Embryonic facial prominence (tissue), 1 donor: ENCODE data around the gene PHF1.
"Not testable (repeated sequence)": the region's sequence is repeated elsewhere in the genome, so short reads cannot be mapped to it uniquely, and the experiment has no call there.

ENCODE experiments used
- DNase-seq: peaks from one replicate; pipeline ENCODE4 v3.0.0-alpha.2; 2016; ENCODE audit errors: extremely low spot score

PHF1 gene

GRCh38 chr6:33410711-33411631, at the start of gene PHF1:
PHF1 (plus strand) TSS chr6:33411014; CDS start chr6:33412264, 1,250 bp downstream.
- DNase-seq = no peak

DNA sequence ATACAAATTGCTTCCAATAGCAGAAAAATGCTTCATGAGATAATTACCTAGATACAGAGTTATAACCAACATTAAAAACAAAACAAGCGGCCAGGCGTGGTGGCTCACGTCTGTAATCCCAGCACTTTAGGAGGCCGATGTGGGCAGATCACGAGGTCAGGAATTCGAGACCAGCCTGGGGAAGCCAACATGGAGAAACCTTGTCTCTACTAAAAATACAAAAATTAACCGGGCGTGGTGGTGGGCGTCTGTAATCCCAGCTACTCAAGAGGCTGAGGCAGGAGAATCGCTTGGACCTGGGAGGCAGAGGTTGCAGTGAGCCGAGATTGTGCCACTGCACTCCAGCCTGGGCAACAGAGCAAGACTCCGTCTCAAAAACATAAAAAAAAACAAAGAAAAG, 47.3 kb upstream of the PHF1 start:
- DNase-seq = not testable (repeated sequence)

DNA sequence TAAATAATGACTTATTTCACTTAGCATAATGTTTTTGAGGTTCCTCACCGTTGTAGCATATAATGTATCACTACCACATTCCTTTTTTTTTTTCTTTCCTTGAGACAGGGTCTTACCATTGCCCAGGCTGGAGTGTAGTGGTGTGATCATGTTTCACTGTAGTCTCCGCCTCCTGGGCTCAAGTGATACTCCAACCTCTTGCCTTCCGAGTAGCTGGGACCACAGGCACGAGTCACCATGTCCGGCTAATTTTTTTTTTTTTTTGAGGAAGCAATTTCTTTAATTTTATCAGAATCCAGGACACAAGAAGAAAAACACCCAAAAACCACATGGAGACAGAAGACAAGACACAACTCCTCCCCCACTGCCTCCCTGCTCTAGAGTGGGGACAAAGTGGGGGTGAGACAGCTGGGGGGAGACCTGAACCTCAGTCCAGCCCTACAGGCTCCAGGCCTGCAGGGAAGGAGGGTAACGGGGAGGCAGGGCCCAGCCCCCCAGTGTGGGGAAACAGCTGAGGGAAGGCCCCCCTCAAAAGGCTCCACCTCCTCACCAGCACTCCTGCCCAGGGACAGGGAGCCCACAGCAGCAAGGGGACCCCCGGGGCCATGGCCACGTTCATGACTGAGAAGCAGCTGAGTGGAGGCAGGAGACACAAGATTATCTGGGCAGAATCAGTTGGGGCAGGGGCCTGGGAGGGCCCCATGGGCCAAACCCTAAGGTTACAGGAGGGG, 46.2 kb upstream of the PHF1 start:
- DNase-seq = not testable (repeated sequence)

- not testable (repeated sequence) for DNase-seq
Observed at GRCh38 chr6:33365206-33365971, 45.4 kb upstream of the PHF1 start.

DNA sequence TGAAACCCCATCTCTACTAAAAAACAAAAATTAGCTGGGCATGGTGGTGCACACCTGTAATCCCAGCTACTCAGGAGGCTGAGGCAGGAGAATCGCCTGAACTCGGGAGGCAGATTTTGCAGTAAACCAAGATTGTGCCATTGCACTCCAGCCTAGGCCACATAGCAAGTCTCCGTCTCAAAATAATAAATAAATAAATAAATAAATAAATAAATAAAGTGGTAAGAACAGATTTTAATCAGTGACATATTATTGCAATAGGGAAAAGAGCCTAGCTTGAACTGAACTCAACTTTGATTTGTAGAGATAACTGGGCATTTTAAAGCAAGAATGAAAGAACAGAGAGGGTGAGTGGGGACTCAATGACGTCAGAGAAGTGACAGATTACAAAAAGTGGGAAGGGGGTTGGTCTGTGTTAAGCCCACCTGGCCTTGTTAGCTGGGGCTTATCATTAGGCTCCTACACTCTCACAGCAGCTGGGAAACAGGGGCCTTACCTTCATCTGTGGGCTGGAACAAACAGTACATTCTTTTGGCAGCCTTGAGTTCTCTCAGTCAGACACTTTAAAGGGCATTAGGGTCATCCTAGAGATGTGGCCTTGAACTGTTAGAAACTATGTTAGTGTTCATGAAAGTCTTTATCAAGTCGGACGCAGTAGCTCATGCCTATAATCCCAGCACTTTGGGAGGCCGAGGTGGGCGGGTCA, 43.7 kb upstream of the PHF1 start:
- DNase-seq = no peak

GRCh38 chr6:33367715-33368025, 43.1 kb upstream of the PHF1 start:
- not testable (repeated sequence) for DNase-seq

GRCh38 chr6:33371901-33372300, 38.9 kb upstream of the PHF1 start:
- not testable (repeated sequence) for DNase-seq

- DNase-seq = no peak
Observed at GRCh38 chr6:33372526-33373123, 38.2 kb upstream of the PHF1 start.

- no peak for DNase-seq
Observed at GRCh38 chr6:33373960-33374910, 36.6 kb upstream of the PHF1 start.

DNA sequence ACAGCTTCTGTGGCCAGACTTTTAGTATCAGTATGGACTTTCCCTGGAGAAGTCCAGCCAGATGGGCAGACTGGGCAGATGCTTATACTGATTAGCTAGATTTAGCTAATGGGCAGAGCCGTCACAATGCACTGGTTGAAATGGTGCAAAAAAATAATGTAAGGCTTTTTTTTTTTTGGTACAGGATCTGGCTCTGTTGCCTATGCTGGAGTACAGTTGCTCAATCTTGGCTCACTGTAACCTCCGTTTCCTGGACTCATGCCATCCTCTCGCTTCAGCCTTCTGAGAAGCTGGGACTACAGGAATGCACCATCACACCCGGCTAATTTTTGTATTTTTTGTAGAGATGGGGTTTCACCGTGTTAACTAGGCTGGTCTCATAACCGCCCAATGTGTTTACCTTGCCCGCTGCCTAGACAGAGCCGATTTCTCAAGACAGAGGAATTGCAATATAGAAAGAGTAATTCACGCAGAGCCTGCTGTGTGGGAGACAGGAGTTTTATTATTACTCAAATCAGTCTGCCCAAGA, 35.6 kb upstream of the PHF1 start:
- no peak for DNase-seq

GRCh38 chr6:33377171-33377570, 33.6 kb upstream of the PHF1 start:
- DNase-seq = no peak

DNA sequence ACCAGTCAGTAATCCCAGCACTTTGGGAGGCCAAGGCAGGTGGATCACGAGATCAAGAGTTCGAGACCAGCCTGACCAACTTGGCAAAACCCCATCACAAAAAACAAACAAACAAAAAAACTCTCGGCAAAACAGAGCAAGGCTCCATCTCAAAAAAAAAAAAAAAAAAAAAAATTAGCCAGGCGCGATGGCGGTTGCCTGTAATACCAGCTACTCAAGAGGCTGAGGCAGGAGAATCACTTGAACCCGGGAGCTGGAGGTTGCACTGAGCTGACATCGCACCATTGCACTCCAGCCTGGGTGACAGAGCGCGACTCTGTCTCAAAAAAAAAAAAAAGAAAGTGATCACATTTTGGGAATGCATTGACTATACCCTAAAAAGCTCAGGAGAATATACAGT, 31.6 kb upstream of the PHF1 start:
- not testable (repeated sequence) for DNase-seq

GRCh38 chr6:33380272-33380981, 30.4 kb upstream of the PHF1 start:
- no peak for DNase-seq

DNA sequence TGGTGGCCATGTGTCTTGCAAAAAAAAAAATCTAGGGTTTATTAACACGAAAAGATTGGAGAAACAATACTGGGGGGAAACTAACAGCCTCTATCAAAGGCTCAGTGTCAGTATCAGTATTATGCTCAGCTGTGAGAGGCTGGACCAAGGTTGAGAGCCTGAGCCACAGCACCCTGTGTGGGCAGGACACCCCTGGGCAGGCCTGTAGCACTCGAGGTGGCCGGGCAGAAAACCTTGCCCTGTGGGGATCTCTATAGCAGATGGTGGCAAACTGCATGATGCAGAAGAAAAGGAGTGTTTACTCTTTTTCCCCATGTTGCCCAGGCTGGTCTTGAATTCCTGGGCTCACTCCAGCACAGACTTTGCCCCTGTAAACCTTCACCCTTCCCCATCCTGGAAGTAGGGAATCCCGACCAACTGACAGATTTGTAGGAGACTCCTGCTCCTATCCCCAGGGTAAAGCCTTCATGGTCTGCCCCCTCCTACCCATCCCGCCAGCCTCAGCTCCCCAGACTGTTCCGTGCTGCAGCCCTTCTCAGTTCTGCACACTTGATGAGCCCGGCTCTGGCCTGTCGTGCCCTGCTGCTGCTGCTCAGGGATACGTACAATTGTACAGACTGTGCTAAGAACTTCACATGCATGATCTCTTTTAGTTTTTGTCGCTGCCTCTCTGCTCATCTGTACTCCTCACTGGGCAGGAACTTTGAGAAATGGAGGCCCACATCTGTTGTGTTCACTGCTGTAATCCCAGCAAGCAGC, 27.2 kb upstream of the PHF1 start:
- DNase-seq = no peak

GRCh38 chr6:33384581-33385020, 26.2 kb upstream of the PHF1 start:
- DNase-seq = no peak

DNA sequence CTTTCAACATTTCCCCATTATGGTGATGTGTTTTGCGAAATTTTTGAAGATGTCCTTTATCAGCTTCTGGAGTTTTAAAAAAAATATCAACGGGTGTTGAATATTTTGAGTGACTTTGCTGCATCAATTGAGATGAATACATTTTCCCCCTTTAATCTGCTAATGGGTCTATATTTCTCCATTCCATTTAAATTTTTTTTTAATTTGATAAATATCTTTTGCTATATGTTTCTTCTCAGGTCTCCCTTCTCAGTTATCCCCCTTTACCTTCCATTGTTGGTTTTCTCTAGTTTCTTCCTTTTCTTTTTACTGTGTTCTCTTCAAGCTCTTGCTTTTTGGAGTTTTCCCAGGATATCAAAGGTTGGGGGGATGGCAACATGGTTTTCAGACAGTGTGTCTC, 20.6 kb upstream of the PHF1 start:
- DNase-seq = no peak

DNA sequence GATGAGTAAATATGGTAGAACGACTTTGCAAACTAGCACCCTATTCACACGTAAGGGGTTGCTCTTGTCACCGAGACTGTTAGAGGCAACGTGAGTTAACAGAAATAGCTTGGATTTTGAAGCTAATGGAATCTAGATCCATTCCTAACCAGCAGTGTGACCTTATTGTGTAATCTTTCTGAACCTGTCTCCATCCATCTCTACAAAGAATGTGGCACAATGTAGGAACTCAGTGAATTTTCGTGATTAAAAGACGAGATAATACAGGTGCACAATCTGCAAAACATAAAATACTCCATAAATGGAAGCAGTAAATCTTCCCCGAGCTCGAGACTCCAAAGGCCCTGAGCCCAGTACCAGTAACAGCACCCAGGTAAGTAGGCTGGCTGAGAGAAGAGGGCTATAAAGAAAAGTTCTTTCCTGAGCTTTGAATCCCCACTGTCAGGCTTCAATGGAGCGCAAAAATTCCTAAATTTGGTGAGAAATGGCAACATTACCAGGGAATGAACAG, 20.0 kb upstream of the PHF1 start:
- no peak for DNase-seq

DNA sequence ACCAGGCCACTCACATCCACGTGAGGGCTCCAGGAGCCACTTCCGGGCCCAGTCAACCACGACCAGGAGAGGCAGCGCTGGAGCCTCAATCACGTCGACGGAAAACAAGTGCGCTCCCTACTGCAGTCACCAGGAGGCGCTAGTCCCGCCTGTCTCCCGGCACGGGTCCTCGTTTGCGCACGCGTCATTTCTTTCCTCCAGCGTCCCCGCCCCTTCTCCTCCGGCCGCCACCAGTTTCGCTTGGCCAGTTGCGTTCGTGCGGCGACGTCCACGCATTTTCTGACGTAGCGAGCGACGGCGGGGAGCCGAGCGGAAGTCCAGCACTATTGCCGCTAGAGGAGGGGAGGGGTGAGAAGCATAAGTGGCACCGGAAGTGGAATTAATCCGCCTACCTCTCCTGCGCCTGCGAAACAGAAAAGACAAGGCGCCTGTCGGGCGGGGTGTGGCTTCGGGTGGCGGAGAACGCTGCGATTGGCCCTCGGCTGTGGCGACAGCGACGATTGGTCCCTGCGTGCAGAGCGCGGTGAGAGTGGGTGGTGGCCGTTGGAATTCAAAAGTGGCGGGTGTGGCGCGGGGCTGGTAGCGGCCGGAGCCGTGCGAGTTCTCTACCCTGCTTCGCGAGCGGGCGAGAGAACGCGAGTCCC, 19.4 kb upstream of the PHF1 start, which contains the start of gene KIFC1:
TSS of gene KIFC1 (plus strand) at position 546 of the 644 bp plus-strand sequence. CDS start 163 bp downstream, outside the sequence.
- peak; percentile 99 for DNase-seq
